AG08396 (cell line): ENCODE measurements around the gene LOC101059915.
"Not testable (repeated sequence)": the region's sequence is repeated elsewhere in the genome, so short reads cannot be mapped to it uniquely, and the experiment has no call there.

ENCODE experiments used
- DNase-seq: peaks from one replicate; pipeline ENCODE4 v3.0.0; 2012; ENCODE audit warnings: low spot score, mixed read lengths

LOC101059915 gene

DNA sequence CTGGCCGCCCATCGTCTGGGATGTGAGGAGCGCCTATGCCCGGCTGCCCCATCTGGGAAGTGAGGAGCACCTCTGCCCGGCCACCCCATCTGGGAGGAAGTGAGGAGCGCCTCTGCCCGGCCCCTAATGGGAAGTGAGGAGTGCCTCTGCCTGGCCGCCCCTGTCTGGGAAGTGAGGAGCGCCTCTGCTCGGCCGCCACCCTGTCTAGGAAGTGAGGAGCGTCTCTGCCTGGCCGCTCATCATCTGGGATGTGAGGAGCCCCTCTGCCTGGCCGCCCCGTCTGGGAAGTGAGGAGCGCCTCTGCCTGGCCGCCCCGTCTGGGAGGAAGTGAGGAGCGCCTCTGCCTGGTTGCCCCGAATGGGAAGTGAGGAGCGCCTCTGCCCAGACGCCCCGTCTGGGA is 8.3 kb downstream of the LOC101059915 start:
- not testable (repeated sequence) for DNase-seq

DNA sequence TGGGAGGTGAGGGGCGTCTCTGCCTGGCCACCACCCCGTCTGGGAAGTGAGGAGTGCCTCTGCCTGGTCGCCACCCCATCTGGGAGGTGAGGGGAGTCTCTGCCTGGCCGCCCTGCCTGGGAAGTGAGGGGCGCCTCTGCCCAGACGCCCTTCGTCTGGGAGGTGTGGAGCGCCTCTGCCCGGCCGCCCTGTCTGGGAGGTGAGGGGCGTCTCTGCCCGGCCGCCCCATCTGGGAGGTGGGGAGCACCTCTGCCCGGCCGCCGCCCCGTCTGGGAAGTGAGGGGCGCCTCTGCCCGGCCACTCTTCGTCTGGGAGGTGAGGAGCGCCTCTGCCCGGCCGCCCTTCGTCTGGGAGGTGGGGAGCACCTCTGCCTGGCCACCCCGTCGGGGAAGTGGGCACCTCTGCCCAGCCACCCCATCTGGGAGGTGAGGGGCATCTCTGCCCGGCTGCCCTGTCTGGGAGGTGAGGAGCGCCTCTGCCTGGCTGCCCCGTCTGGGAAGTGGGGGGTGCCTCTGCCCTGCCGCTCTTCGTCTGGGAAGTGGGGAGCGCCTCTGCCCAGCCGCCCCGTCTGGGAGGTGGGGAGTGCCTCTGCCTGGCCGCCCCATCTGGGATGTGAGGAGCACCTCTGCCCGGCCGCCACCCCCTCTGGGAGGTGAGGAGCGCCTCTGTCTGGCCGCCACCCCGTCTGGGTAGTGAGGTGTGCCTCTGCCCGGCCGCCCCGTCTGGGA is 8.9 kb downstream of the LOC101059915 start:
- DNase-seq: not testable (repeated sequence)

DNA sequence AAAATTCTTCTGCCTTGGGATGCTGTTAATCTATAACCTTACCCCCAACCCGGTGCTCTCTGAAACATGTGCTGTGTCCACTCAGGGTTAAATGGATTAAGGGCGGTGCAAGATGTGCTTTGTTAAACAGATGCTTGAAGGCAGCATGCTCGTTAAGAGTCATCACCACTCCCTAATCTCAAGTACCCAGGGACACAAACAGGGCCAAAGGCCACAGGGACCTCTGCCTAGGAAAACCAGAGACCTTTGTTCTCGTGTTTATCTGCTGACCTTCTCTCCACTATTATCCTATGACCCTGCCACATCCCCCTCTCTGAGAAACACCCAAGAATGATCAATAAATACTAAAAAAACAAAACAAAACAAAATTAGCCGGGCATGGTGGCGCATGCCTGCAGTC is 9.8 kb downstream of the LOC101059915 start:
- not testable (repeated sequence) for DNase-seq

DNA sequence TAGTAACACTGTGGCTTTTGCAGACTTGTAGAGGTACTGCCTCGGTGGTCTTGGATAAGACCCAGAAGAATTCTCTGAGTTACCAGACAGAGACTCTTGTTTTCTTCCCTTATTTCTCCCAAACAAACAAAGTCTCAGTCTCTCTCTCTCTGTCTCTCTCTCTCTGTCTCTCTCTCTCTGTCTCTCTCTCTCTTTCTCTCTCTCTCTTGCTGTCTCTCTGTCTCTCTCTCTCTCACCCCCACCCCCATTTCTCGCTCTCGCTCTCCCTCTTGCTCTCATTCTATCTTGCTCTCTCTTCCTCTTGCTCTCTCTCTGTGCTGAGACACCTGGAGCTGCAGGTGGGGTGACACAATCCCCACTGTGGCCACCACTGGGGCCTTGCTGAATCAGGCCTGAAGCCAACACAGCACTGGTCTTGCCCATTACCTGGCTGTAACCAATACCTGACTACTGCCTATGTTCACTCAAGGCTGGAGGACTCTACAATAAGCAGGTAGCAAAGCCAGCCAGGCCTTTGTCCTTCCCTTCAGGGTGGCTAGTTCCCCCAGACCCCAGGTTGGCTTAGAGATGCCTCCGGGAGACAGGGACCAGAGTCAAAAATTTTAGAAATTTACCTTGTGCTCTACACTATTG is 12.3 kb downstream of the LOC101059915 start:
- no peak for DNase-seq

DNA sequence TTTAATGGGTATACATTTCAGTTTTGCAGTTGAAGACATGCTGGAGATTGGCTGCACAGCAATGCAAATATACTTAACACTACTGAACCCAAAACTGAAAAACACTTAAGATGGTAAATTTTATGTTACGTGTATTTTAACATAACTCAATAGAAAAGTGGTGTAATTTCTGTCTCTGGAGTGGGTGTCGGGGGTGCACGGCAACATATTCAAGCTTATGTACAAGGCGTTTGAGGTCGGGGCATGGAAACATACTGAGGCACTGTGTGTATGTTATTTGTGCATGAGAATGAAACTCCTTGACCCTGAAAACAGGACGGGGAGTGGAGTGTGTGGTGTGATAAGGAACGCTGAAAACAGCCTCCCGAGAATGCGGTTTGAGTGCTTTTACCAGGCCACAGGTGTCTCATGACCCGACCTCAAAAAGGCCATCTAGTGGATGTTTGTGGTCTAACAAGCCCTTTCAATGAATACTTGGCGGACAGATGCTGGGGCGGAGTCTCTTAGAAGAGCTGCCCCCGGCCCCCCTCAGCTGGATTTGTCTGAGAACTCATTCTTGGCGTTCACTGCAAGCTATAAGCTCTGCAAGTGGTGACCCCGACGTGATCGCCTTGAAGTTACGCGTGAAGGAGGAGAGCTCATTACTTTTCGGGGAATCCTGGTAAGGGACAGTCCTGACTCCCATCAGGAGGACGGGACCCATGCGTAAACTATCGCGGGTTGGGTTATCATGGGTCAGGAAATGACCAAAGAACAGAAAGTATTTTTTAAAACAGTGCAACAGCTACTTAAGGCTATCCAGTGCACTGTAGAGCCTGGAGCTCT is 29.5 kb downstream of the LOC101059915 start:
- DNase-seq: not testable (repeated sequence)

DNA sequence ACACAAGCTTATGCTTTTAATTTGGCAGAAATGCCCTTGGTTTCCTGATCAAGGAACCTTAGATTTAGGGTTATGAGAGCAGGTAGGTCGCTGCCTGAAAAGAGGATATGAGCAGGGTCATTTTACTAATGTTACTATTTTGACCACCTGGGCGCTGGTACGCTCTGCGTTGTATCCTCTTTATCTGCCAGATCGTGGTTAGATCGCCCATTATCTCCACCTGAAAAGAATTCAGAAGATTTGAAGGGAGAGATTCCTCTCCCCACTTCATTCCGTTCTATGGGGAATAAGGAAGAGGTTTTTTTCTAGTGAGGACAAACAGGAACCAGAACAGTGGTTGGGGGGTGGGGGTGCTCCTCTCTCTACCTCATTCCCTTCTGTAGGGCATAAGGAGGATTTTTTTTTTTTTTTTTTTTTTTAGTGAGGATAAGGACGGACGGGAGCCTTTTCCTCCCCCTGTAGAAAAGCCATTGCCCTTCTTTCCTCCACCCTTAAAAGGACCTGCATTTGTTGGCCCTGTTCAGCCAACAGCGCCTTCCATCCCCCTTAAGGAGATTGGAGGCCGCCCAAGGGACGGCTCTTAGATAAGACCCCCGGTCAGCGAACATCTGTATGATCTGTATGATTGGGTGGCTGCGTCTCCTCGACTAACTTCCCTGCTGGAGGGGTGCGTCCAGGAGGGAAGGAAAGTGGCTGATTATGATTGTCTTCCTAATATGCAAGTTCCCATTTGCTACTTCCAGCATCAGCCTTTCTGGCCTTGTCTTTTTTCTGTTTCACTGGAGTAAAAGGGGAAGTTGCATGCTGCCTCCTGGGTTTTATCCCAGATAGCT is 30.3 kb downstream of the LOC101059915 start:
- DNase-seq: not testable (repeated sequence)

DNA sequence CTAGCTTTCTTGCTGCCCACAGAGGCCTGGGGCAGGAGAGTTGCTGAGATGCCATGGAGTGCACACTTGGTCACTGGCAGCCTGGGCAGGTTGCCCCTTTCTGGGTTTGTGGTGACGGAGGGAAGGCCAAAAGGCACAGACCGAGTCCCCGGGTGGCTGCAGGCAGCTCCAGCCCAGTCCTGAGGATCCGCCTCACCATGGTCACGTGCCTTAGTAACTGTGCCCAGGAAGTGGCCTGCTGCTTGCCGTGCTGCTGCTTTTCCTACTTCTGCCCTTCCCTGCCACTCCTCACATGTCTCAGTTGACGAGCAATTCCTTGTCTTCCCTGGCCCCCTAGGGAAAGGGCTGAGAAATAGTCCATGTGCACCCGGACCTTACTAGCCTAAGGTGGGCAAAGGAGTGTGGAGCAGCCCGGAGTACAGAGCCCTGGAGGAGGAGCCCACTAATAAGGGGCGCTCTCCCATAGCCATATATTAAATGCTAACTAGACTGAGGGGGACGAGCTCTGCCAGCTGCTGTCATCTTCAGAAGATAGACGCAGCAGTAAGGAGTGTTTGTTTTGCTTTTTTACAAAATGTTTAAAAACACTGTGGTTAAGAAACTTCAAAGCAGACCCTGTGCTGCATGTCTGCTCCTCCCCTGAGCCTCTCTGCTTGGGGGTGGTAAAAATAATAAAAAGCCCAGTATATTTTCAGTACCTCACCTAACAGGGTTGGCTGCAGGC is 31.1 kb downstream of the LOC101059915 start:
- not testable (repeated sequence) for DNase-seq

DNA sequence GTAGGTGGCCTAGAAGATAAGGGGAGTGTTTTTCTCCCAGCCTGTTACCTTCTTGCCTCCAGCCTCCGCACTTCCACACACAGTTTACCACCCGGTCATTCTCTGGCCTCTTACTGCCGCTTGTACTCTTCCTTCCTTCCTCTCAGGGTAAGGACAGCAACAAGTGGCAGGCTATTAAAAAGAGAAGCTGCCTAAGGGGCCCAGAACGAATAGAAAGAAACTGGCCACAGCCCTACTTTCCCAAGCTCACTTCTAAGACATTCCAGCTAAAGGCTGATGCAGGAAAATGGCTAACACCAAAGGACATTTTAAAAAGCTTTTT is 31.6 kb downstream of the LOC101059915 start:
- DNase-seq: not testable (repeated sequence)

DNA sequence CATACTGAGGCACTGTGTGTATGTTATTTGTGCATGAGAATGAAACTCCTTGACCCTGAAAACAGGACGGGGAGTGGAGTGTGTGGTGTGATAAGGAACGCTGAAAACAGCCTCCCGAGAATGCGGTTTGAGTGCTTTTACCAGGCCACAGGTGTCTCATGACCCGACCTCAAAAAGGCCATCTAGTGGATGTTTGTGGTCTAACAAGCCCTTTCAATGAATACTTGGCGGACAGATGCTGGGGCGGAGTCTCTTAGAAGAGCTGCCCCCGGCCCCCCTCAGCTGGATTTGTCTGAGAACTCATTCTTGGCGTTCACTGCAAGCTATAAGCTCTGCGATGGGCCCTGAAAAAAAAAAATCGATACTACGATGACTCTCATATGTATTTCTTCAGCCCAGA is 35.5 kb downstream of the LOC101059915 start:
- DNase-seq: not testable (repeated sequence)

DNA sequence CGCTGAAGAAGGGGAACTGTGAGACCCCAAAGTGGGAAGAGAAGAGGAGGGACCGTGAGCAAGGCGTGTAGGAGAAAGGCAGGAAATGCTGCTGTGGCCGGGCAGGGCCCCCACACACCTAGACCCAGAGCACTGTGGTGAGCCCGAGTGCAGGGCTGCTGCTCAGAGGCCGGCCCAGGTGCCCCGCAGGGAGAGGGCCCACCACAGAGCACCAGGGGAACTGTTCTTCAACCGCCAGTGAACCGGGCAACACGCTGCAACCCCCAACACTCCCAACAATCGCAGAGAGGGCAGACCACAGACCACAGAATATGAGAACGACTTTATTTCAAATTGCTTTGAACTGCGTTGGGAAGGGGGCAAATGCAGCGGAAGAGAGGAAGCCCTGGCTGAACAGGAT is 46.7 kb downstream of the LOC101059915 start:
- not testable (repeated sequence) for DNase-seq

DNA sequence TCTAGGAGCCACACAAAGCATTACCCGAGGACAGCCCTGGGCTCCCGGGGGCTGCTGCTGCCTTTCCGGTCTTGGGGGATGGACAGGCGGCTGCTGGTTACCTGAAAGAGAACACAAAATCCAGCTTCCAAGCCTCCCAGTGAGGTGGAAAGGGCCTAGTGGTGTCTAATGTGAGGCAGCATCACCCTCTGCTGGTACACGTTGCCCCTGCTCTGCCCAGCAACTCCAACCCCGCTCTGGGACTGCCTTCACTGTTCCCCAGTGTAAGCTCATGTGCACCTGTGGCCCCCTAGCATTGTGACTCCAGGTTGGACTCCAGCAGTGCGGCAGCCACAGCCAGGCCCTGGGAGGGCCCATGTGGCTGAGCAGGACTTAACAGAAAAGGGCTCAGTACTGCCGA is 48.2 kb downstream of the LOC101059915 start:
- not testable (repeated sequence) for DNase-seq

DNA sequence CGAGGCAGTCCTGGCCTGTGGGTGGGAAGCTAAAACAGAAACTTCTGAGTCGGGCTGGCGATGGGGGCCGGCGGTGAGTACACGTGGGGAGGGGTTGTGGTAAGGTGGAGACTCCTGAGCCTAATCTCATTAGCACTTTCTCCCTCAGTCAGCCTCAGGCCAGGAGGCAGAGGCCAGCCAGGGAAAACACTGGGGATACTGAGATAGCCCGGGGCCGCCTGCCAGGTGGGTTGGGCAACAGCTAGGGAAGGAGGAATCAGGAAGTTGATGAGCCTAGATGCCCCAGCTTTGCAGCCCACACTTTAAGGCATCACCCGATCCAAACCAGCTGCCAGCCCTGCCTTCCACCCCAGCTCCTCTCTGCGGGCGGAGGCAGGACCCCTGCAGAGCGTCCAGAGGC is 49.0 kb downstream of the LOC101059915 start:
- not testable (repeated sequence) for DNase-seq

DNA sequence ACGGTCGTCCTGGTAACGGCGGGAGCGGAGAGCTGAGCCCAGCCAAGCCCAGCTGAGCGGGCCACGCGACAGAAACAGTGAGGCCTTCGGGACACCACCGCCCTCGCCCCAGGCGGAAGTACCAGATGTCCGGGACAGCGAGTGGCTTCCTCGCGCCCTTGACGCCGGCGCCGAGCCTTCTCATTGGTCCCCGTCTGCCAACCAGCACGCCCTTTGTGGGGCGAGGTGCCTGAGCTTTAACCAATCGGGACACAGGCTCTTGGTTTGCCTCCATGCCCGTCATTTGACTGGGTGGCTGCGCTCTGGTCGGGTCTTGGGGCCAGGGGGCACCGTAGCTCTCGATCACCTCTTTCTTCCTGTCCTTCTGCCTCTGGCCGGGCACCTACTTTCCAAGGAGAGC is 50.8 kb downstream of the LOC101059915 start, which contains the start of gene CXorf49:
TSS of gene CXorf49 (minus strand) at position 101 of the 400 bp plus-strand sequence. CDS start 134 bp downstream, outside the sequence.
- DNase-seq: not testable (repeated sequence)

DNA sequence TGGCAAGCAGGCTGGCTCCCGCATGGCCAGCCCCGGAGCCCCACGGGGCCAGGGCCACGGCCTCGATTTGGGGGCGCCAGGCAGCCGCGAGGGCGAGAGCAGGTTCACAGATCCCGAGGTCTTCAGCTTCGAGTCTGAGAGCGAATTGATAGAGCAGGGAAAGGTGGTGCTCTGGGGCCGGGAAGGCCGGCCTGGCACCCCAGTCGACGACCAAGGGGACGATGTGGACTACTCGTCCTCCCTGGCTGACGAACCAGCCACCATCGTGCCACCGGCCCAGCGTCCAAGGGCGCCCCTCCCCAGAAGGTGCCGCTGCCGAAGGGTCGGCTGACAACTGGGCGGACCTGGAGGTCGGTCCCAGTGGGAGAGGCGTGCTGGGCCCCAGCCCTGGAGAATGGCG is 51.8 kb downstream of the LOC101059915 start:
- DNase-seq: not testable (repeated sequence)

DNA sequence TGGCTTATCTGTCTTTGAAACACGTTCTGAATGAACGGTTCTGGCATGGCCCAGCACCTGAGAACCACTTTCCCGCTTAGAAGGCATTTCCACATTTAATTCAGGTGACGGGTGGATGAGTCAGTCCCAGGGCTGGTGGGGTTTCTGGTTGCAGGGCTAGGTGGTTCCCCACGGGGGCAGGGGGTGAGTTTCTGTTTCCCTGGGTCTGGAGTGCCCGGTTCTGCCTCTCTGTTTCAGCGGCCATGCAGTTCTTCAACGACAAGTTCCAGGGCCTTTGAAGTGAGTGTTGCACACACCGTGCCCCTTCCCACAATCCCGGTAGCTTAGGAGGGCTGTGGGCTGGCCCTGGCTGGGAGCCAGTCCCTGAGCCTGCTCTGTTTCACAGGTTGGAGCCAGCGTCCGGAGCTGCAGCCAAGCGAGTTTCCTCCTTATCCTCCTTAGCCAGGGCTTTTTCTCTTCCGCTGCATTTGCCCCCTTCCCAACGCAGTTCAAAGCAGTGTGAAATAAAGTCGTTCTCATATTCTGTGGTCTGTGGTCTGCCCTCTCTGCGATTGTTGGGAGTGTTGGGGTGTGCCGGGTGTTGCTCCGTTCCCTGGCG is 53.0 kb downstream of the LOC101059915 start:
- not testable (repeated sequence) for DNase-seq
